PC-3 (cell line): ENCODE data around the gene HLA-DQA2. TPM values are rescaled to one million over a fixed set of nuclear protein-coding genes. Genes with fewer than 3 reads are reported as not detected.
"Not testable (repeated sequence)": the region's sequence is repeated elsewhere in the genome, so short reads cannot be mapped to it uniquely, and the experiment has no call there.

Source experiments
- ATAC-seq: fragments of 200-7000 bp; cut with Tn5 transposase; 2 replicates; pipeline ENCODE4 v1.9.1; 2020; ENCODE audit warnings: mild to moderate bottlenecking, moderate library complexity
- BruUV-seq: library from RNA; stranded (reverse); fragments of 400-500 nt; replicated peaks from 2 replicates; lab custom pipeline; 2021; lab: Mats Ljungman, UMichigan
- CTCF ChIA-PET: fragments of 300-600 bp; sonication (Branson Sonifier 250); formaldehyde crosslinking; loops from one replicate; lab custom pipeline; 2022; ENCODE audit warnings: antibody characterized with exemption; lab: Charles Lee
- POLR2A ChIA-PET: fragments of 300-600 bp; sonication (Branson Sonifier 250); formaldehyde crosslinking; loops from one replicate; lab custom pipeline; 2022; ENCODE audit warnings: antibody characterized with exemption; ENCODE audit not compliant: unreplicated experiment; lab: Charles Lee
- DNase-seq: peaks from one replicate; pipeline ENCODE4 v3.0.0-alpha.2; 2015
- H2AFZ ChIP-seq: fragments of 300-600 bp; sonication (generic); 2 replicates; pipeline ENCODE4 v1.6.0; 2016; ENCODE audit warnings: antibody characterized with exemption, low read length
- H3F3A ChIP-seq: fragments of 300-600 bp; sonication (generic); one replicate; pipeline ENCODE4 v1.6.0; 2017; ENCODE audit warnings: antibody characterized with exemption, low read length, control low read depth, mild to moderate bottlenecking; ENCODE audit not compliant: unreplicated experiment
- H3K27ac ChIP-seq: fragments of 300-600 bp; sonication (generic); 2 replicates; pipeline ENCODE4 v1.5.1; 2016; ENCODE audit warnings: mild to moderate bottlenecking, low read length
- H3K27me3 ChIP-seq: fragments of 300-600 bp; sonication (generic); 2 replicates; pipeline ENCODE4 v1.6.1; 2016; ENCODE audit warnings: low read length, mixed read lengths
- H3K36me3 ChIP-seq: fragments of 300-600 bp; sonication (generic); 2 replicates; pipeline ENCODE4 v1.6.1; 2016; ENCODE audit warnings: low read depth, mixed run types, low read length, mixed read lengths
- H3K4me1 ChIP-seq: fragments of 300-600 bp; sonication (generic); 2 replicates; pipeline ENCODE4 v1.5.1; 2016; ENCODE audit warnings: low read length; ENCODE audit not compliant: insufficient read depth
- H3K4me2 ChIP-seq: fragments of 300-600 bp; sonication (generic); 2 replicates; pipeline ENCODE4 v1.6.0; 2016; ENCODE audit warnings: low read length
- H3K4me3 ChIP-seq: fragments of 300-600 bp; sonication (generic); 2 replicates; pipeline ENCODE4 v1.5.1; 2016; ENCODE audit warnings: mild to moderate bottlenecking, low read length, mixed read lengths
- H3K79me2 ChIP-seq: fragments of 300-600 bp; sonication (generic); 2 replicates; pipeline ENCODE4 v1.6.1; 2017; ENCODE audit warnings: low read length, mixed read lengths
- H3K9ac ChIP-seq: fragments of 300-600 bp; sonication (generic); 2 replicates; pipeline ENCODE4 v1.6.0; 2016; ENCODE audit warnings: mild to moderate bottlenecking, low read length
- H3K9me2 ChIP-seq: fragments of 300-600 bp; sonication (generic); replicated peaks from 2 replicates; pipeline ENCODE4 v1.6.1; 2016; ENCODE audit warnings: mixed run types, low read length, mixed read lengths
- H3K9me3 ChIP-seq: fragments of 300-600 bp; sonication (generic); 2 replicates; pipeline ENCODE4 v1.6.1; 2016; ENCODE audit warnings: low read length, mixed read lengths
- H4K20me1 ChIP-seq: fragments of 300-600 bp; sonication (generic); 2 replicates; pipeline ENCODE4 v1.6.1; 2016; ENCODE audit warnings: low read length, mixed read lengths
- CTCF ChIP-seq: fragments of 300-600 bp; sonication (generic); conservative IDR thresholded peaks from 2 replicates; pipeline ENCODE4 v1.5.1; 2017; ENCODE audit warnings: antibody characterized with exemption, low read depth, mild to moderate bottlenecking, low read length
- EZH2 ChIP-seq: fragments of 300-600 bp; sonication (generic); IDR thresholded peaks from one replicate; pipeline ENCODE4 v1.6.1; 2017; ENCODE audit warnings: antibody characterized with exemption, mild to moderate bottlenecking, low read length; ENCODE audit not compliant: unreplicated experiment
- EZH2phosphoT487 ChIP-seq: fragments of 300-600 bp; sonication (generic); IDR thresholded peaks from 2 replicates; pipeline ENCODE4 v1.6.1; 2018; ENCODE audit warnings: mild to moderate bottlenecking, antibody characterized with exemption, low read length, borderline replicate concordance
- intact Hi-C: fragments of 100-400 bp; cut with micrococcal nuclease; formaldehyde crosslinking; loops from 2 replicates; pipeline ENCODE4 v1.9.0; 2023
- total RNA-seq: library from RNA; depleted of rRNA; stranded (reverse); fragments of >200 nt; gene quantifications from 2 replicates; pipeline ENCODE4 v1.2.3, GENCODE V29; 2014

HLA-DQA2 gene
- total RNA-seq, 1 experiment from 2014 or later, result not detected

- BruUV-seq, result no TSS peak
- DNase-seq, result peak; percentile 68
- ChIA-PET POLR2A (no interaction called here), CTCF (interaction anchor here (0.5 to 1.1 kb wide), 11 partner anchors 9 to 618 kb away, joined by 3 to 9 read pairs (median 4); no protein-coding TSS in a partner anchor)
- Histone ChIP-seq H3K9ac (no peak overlapping the region), H3K36me3 (no peaks in the 10 kb centered on the region), H3K79me2 (no peaks in the 10 kb centered on the region), H3K9me3 (no peaks in the 10 kb centered on the region), H3K9me2 (no peaks in the 10 kb centered on the region), H3K4me3 (no peak overlapping the region), H2AFZ (no peak overlapping the region), H3K27me3 (peaks cover 59% of the 10 kb centered on the region), H3K27ac (no peak overlapping the region), H3K4me1 (no peaks in the 10 kb centered on the region), H3F3A (no peaks in the 10 kb centered on the region), H4K20me1 (no peaks in the 10 kb centered on the region), H3K4me2 (no peak overlapping the region)
- peak; percentile 91 for TF ChIP-seq CTCF
- no peak for TF ChIP-seq EZH2phosphoT487
- TF ChIP-seq EZH2, result no peak
- peak; percentile 87 for ATAC-seq
- intact Hi-C loops, result loop anchor here (1.0 to 5.0 kb wide), 6 partner anchors 87 to 581 kb away; no protein-coding TSS in a partner anchor
Observed at GRCh38 chr6:32700391-32701040, 40.7 kb upstream of the HLA-DQA2 start.

- Histone ChIP-seq H3K9me3 (no peaks in the 10 kb centered on the region), H4K20me1 (no peaks in the 10 kb centered on the region), H3K4me1 (no peaks in the 10 kb centered on the region), H3K36me3 (no peaks in the 10 kb centered on the region), H3K27ac (no peak overlapping the region), H3K9ac (no peak overlapping the region), H3K27me3 (peaks cover 51% of the 10 kb centered on the region), H3K9me2 (no peaks in the 10 kb centered on the region), H2AFZ (no peak overlapping the region), H3K4me2 (no peak overlapping the region), H3K79me2 (no peaks in the 10 kb centered on the region), H3F3A (no peaks in the 10 kb centered on the region), H3K4me3 (no peak overlapping the region)
- ChIA-PET CTCF (interaction anchor here (1.0 kb wide), 1 partner anchor 165 kb away, joined by 3 read pairs; no protein-coding TSS in a partner anchor), POLR2A (no interaction called here)
- no TSS peak for BruUV-seq
- ATAC-seq (no peak), DNase-seq (no peak)
- TF ChIP-seq EZH2 (no peak), CTCF (no peak), EZH2phosphoT487 (no peak)
- intact Hi-C loops, result loop anchor here (5.0 kb wide), 3 partner anchors 84 to 461 kb away; no protein-coding TSS in a partner anchor
Observed at GRCh38 chr6:32703347-32703746, 37.8 kb upstream of the HLA-DQA2 start.

GRCh38 chr6:32705164-32705563 is 36.0 kb upstream of the HLA-DQA2 start:
- CTCF ChIA-PET, ATAC-seq, H3K79me2 ChIP-seq, H3K27ac ChIP-seq, POLR2A ChIA-PET, H4K20me1 ChIP-seq, H3K9ac ChIP-seq, H2AFZ ChIP-seq, BruUV-seq, H3K4me1 ChIP-seq, H3K9me2 ChIP-seq, H3K4me3 ChIP-seq, DNase-seq, intact Hi-C loops, H3K36me3 ChIP-seq, H3K4me2 ChIP-seq, H3F3A ChIP-seq, H3K9me3 ChIP-seq: not testable (repeated sequence)
- H3K27me3 ChIP-seq, result peaks cover 43% of the 10 kb centered on the region
